NB4 (cell line): ENCODE results near the gene UXS1.

Experiments
- DNase-seq: peaks from one replicate; pipeline ENCODE4 v3.0.0; 2010; ENCODE audit warnings: low read depth
- H3K4me3 ChIP-seq: one replicate; pipeline ENCODE4 v1.5.1; 2011; ENCODE audit warnings: mild to moderate bottlenecking, low read depth, low read length, moderate library complexity
- CTCF ChIP-seq: IDR thresholded peaks from one replicate; pipeline ENCODE4 v1.5.1; 2012; ENCODE audit warnings: low read depth, low read length
- MAX ChIP-seq: IDR thresholded peaks from 2 replicates; pipeline ENCODE4 v1.6.1; 2011; ENCODE audit warnings: low read depth, low read length
- MYC ChIP-seq: IDR thresholded peaks from 2 replicates; pipeline ENCODE4 v1.6.1; 2011; ENCODE audit warnings: low read depth, low read length
- POLR2A ChIP-seq: IDR thresholded peaks from 2 replicates; pipeline ENCODE4 v1.6.1; 2011; ENCODE audit warnings: mild to moderate bottlenecking; ENCODE audit not compliant: insufficient read length; ENCODE audit errors: extremely low read depth

Gene UXS1

GRCh38 chr2:106201661-106202060 lies 7.6 kb upstream of the UXS1 start:
- TF ChIP-seq POLR2A = no peak
- TF ChIP-seq MYC = no peak
- no peak for TF ChIP-seq MAX
- no peak for TF ChIP-seq CTCF
- H3K4me3 ChIP-seq = no peak overlapping the region
- DNase-seq = peak; percentile 61

GRCh38 chr2:106197878-106198277 lies 3.8 kb upstream of the UXS1 start:
- H3K4me3 ChIP-seq = no peak overlapping the region
- DNase-seq = peak; percentile 89

GRCh38 chr2:106195981-106196380 lies 1.9 kb upstream of the UXS1 start:
- DNase-seq = no peak
- TF ChIP-seq MAX (no peak), MYC (no peak), POLR2A (no peak), CTCF (no peak)
- no peak overlapping the region for H3K4me3 ChIP-seq

More at GRCh38 chr2:106197878-106198277, 3.8 kb upstream of the UXS1 start:
- TF ChIP-seq CTCF = no peak

- H3K4me3 ChIP-seq = no peak overlapping the region
- TF ChIP-seq MAX (no peak), CTCF (no peak), MYC (no peak), POLR2A (no peak)
- no peak for DNase-seq
Measured at GRCh38 chr2:106195456-106195855, 1.4 kb upstream of the UXS1 start.

- H3K4me3 ChIP-seq = peak overlapping the region; percentile 88
- no peak for TF ChIP-seq MYC
- TF ChIP-seq MAX = no peak
- no peak for TF ChIP-seq CTCF
- TF ChIP-seq POLR2A = no peak
- DNase-seq = no peak
Measured at GRCh38 chr2:106193690-106193976, 468 bp downstream of the UXS1 start.

- DNase-seq = peak; percentile 91
- H3K4me3 ChIP-seq = peak overlapping the region; percentile 88
- TF ChIP-seq MAX (peak; percentile 6; the same call in 1 of the 2 replicates), POLR2A (no peak), MYC (no peak), CTCF (no peak)
Measured at GRCh38 chr2:106192752-106193689, 1.1 kb downstream of the UXS1 start.
